T-helper 2 cell treated with Interferon-gamma antibody and Interleukin-4, amounts not matched to agents 100 ng/mL and 5 ng/mL, for 36 hours (primary cell): ENCODE results near the gene STYXL1. TPM values are rescaled to one million over a fixed set of nuclear protein-coding genes. Genes with fewer than 3 reads are reported as not detected.
"Not testable (repeated sequence)": the region's sequence is repeated elsewhere in the genome, so short reads cannot be mapped to it uniquely, and the experiment has no call there.

ENCODE experiments used
- intact Hi-C: fragments of 100-400 bp; cut with micrococcal nuclease; formaldehyde crosslinking; loops from one replicate; pipeline ENCODE4 v1.15.1; 2023
- total RNA-seq: library from RNA; stranded (reverse); gene quantifications from 2 replicates; pipeline ENCODE4 v1.2.3, GENCODE V29; 2022

Gene STYXL1
- total RNA-seq, 1 donor from 2014 or later, result 30.2 TPM

DNA sequence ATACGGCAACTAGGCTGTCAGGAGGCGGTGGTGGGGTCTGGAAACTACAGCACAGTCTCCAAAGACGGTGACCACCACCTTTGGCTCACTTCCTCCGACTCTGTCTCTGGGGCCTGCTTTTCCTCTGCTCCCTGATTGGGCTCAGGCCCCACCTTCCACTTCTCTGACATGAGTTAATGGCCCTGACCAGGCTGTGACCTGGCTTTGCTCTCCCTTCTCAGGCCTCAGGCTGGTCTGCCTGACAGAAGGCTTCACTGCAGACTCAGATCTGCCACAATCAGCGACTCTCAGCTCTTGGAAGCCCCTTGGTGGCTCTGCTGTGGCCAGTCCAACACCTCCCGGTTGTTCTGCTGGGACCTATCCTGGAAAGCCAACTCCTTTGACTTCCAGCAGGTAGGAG, 7.7 kb downstream of the STYXL1 start:
- intact Hi-C loops, result no loop called here

DNA sequence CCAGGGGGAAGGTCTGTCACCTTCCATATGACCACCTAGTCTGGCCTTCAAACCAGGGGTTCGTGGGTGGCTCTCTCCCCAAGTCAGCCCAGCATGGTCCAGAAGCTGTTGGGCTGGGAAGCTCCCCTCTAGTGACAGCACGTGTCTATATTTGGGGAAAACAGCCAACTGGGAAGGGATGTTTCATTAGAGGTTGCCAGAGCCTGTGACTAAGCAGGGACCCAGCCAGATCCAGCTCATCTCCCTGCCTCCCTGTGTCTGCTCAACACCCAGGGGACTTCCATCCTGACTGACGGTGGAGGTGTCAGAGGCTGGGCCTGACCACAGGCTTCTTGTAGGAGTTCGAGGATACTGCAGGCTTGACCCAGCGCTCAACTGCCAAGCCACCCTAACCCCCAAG, 10.5 kb downstream of the STYXL1 start:
- intact Hi-C loops, result no loop called here

GRCh38 chr7:76031964-76032363, 15.8 kb downstream of the STYXL1 start:
- intact Hi-C loops, result no loop called here

DNA sequence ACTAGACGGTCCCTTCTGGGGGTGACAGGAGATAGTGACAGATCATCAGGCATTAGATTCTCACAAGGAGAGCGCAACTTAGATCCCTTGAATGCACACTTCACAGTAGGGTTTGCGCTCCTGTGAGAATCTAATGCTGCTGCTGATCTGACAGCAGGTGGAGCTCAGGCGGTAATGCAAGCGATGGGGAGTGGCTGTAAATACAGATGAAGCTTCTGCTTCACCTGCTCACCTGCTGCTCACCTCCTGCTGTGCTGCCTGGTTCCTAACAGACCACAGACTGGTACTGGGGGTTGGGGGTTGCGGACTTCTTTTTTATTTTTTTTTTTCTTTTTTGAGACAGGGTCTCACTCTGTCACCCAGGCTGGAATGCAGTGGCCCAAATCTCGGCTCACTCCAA, 18.1 kb downstream of the STYXL1 start:
- intact Hi-C loops, result not testable (repeated sequence)

GRCh38 chr7:76023002-76023401, 24.8 kb downstream of the STYXL1 start:
- intact Hi-C loops, result no loop called here

DNA sequence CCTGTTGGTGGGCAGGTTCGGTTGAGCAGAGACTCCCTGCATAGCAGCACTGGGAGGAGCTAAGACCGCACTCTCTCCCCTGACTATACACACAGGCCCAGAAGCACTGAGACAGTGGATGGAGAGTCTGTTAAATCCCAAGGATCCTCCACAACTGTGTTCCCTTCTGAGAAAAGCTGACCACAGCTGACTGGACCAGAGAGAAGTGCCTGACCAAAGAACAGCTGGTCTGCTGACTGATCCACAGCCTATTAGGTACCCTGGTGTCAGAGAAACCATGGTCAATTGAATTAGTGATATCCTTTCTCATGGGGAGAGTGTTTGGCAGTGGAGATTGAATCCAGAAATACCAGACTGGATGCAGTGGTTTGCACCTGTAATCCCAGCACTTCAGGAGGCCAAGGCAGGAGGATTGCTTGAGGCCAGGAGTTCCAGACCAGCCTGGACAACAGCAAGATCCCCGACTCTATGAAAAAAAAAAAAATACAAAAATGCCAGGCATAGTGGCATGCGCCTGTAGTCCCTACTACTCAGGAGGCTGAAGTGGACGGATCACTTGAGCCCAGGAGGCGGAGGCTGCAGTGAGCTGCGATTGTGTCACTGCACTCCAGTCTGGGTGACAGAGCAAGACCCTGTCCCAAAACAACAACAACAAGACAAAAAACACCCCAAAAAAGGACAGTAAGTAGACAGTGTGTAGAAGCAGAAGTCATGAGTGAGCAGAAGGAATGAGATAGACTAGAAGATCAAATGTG, 25.6 kb downstream of the STYXL1 start:
- intact Hi-C loops, result no loop called here

DNA sequence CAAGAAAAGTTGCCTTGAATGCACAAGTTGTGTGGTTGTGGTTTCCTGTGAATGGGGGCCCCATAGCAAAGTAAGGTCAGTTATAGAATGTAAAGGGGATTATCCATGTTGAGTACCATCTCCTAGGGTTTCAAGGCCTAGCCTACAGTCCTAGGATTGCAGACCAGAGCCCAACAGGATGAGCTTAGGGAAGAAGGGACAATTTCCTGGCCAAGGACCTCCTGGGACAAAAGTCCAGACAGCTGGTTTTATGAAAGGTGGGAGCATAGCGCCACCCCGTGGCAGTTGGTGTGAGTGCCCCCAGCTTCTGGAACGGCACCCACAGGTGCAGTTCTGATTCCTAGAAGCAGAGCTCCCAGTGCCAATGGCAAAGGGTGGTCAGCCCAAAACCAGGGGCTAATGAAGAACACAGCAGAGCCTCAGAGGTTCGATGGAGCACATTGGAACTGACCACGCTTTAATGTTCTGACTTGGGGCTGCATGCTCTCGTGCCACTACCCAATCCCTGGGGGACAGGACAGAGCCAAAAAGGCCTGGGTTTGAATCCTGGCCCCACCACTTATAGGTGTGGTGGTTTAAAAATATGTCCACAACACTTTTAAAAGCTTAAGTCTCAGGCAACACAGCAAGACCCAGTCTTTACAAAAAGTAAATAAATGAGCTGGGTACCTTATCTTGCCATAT, 27.6 kb downstream of the STYXL1 start:
- intact Hi-C loops, result loop anchor here (1.0 kb wide), 1 partner anchor 154 kb away; no protein-coding TSS in a partner anchor

DNA sequence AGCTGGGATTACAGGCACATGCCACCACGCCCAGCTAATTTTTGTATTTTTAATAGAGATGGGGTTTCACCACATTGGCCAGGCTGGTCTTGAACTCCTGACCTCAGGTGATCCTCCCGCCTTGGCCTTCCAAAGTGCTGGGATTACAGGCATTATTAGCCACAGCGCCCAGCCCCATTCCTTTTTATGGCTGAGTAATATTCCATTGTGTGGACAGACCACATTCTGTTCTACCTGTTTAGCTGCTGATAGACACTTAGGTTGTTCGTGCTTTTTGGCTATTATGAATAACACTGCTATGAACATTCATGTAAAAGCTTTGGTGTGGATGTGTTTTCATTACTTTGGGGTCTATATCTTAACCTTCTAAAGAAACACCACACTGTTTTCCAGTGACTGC, 29.3 kb downstream of the STYXL1 start:
- intact Hi-C loops, result not testable (repeated sequence)

GRCh38 chr7:76016191-76016947, 31.4 kb downstream of the STYXL1 start:
- intact Hi-C loops, result no loop called here

GRCh38 chr7:76011442-76011861, 36.3 kb downstream of the STYXL1 start:
- intact Hi-C loops, result no loop called here

DNA sequence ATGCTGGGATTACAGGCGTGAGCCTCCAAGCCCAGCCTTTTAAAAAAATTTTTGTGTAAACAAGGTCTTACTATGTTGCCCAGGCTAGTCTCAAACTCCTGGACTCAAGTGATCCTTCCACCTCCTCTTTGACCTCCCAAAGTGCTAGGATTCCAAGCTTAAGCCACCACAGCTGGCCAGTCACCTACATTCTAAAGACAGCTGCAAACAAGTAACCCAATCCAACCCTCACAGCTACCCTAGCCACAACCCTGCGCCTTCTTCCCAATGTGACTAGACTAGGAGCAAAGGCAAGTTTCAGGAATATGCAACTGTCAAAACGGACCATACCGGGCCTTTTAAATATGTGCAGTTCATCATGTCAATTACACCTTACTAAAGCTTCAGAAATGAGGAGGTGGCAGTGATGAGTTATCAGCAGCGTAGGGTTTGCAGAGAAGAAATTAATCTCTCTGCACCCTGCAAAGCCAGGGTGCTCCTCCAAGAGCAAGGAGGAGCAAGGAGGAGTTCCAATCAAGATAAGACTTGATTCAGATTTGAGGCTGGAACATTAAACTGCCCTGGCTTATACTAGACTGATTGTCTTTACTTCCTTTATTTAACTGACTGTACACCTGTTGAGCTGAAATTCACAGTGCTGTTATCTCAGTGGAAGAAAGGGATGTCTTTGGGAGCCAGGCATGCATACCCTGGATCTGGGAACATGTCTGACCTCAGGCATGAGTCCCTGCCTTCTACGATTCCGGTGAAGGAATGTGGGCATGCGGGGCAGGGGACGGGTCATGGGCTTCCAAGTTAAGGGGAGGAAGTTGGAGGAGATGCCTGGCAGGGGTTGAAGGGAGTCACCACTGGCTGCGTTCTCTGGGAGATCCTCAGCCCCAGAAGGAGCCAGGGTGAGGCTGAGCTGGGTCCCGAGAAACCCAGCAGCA, 37.9 kb downstream of the STYXL1 start:
- intact Hi-C loops, result loop anchor here (1.0 kb wide), 1 partner anchor 131 kb away; the partner anchor contains the start of gene RHBDD2

DNA sequence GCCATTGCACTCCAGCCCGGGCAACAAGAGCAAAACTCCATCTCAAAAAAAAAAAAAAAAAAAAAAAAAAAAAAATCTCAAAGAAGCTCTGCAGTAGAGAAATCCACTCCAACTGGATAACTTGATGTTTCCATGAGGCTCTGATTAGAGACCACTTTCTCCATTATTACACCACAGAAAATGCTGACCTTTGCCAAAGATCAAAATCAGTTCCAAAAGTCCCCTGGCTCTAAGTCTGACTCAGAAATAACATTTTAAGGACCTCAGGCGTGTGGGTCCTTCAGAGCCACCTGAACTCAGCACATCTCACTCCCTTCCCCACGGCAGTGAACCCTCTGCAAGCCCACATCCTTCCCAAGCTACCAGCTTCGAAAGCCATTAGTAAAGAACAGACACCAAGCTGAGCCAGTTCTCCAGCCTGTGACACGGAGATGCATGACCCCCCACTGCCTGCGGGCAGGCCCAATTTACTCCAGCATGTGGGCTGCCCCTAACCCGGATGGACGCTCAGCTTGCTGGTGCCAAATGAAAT, 39.6 kb downstream of the STYXL1 start:
- intact Hi-C loops, result no loop called here

DNA sequence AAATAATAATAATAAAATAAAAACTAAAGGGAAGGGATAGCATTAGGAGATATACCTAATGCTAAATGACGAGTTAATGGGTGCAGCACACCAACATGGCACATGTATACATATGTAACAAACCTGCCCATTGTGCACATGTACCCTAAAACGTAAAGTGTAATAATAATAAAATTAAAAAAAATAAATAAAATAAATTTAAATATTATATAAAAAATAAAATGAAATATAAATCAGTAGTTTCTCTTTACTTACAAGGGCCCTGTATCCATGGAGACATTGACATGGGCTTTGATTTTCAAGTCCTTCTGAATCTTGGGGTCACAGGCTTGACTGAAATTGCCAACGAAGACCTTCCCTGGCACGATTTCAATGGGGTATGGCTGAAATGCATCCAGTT, 42.8 kb downstream of the STYXL1 start:
- intact Hi-C loops, result not testable (repeated sequence)

DNA sequence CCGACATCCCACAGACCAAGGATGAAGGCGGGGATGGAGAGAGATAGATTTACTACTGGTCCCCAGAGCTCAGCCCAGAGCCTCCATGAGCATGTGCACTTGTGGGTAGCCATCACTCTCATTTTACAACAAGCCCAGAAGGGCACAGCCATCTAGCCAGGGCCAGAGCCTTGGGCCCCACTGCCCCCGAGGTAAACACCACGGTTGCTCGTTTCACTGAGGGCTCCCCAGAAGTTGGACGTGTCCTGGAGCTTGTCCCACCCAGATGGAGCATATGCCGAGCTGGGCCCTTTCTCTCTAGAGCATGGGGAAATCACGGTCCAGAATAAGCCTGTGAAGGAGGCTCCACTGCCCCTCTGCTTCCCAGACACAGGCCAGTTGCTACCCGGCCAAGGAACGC, 44.4 kb downstream of the STYXL1 start:
- intact Hi-C loops, result no loop called here

DNA sequence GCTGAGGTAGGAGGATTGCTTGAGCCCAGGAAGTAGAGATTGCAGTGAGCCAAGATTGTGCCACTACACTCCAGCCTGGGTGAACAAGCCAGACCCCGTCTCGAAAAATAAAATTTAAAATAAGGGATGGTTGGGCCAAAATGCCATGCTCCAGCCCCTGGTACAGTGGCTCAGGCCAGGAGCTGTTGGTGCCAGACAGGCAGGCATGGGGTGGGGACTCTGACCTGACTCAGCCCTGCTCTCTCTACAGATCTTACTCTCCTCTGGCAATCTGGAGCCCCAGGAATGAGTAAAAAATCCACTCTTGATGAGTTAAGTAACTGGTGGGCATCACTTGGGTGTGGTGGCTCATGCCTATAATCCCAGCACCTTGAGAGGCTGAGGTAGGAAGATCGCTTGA, 45.0 kb downstream of the STYXL1 start:
- intact Hi-C loops, result no loop called here

DNA sequence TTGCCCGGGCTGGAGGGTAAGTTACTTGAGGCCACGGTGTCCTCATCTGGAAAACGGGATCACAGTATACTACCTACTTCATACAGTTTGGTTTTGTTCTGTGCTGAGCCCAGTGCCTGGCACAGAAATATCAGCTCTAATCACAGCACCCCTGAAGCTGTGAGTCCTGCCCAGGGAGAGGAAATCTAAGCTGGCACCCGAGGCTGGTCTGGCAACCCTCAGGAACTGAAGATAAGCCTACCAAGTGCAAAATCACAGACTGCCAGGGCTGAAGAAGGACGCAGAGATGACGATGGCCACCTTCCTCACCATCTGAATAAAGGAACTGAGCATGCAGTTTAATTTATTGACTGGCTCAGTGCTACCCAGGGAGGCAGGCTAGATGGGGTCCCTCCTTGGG, 45.7 kb downstream of the STYXL1 start:
- intact Hi-C loops, result no loop called here

- intact Hi-C loops, result no loop called here
Measured at GRCh38 chr7:76000566-76000965, 47.2 kb downstream of the STYXL1 start.

DNA sequence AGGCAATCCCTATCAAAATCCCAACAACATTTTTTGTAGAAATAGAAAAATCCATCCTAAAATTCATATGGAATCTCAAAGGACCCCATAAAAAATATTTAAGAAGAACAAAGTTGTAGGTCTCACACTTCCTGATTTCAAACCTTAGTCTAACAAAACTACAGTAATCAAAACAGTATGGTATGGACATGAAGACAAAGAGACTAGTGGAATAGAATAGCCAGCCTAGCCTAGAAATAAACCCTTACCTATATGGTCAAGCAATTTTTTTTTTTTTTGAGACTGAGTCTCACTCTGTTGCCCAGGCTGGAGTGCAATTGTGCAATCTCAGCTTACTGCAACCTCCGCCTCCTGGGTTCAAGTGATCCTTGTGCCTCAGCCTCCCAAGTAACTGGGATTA, 49.8 kb downstream of the STYXL1 start:
- intact Hi-C loops, result no loop called here

GRCh38 chr7:75996476-75996875, 51.3 kb downstream of the STYXL1 start:
- intact Hi-C loops, result no loop called here

DNA sequence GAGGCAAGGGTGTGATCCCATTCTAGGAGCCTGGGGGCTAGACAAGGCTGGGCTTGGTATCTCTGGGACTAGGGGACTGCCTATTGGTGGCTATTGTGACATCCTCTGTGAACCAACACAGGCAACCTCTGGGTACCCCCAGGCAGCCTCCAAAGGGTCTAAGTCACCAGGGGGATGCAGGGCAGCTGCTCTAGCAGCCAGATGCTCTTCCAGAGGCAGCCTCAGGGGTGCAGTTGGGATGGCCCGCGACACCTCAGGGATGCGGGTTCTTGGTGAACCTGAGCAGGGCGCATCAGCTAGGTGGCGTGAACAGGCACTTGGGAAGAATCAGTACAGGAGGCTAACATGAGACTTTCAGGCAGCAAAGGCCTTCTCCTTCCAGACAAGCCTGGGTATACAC, 51.8 kb downstream of the STYXL1 start:
- intact Hi-C loops, result no loop called here

GRCh38 chr7:75995052-75995471, 52.7 kb downstream of the STYXL1 start:
- intact Hi-C loops, result no loop called here
